Uterus (tissue), 2 donors: Measurements from ENCODE around the gene MIDN.

Experiments
- POLR2A ChIP-seq, 2 donors: fragments of 450-650 bp; IDR thresholded peaks; one replicate each; pipeline ENCODE4 v1.6.1; 2016; ENCODE audit warnings: antibody characterized with exemption in 2 of 2, mild to moderate bottlenecking in 1 of 2, moderate library complexity in 1 of 2
- TF ChIP-seq, protein P1 (sequence below), 4 experiments: fragments of 200-600 bp in 2 of 4; fragments of 450-650 bp in 2 of 4; sonication (generic) in 2 of 4; IDR thresholded peaks; one replicate each; pipeline ENCODE4 v1.5.1; 2016 to 2019; ENCODE audit warnings: antibody characterized with exemption in 4 of 4, mild to moderate bottlenecking in 2 of 4, moderate library complexity in 1 of 4

DNA sequence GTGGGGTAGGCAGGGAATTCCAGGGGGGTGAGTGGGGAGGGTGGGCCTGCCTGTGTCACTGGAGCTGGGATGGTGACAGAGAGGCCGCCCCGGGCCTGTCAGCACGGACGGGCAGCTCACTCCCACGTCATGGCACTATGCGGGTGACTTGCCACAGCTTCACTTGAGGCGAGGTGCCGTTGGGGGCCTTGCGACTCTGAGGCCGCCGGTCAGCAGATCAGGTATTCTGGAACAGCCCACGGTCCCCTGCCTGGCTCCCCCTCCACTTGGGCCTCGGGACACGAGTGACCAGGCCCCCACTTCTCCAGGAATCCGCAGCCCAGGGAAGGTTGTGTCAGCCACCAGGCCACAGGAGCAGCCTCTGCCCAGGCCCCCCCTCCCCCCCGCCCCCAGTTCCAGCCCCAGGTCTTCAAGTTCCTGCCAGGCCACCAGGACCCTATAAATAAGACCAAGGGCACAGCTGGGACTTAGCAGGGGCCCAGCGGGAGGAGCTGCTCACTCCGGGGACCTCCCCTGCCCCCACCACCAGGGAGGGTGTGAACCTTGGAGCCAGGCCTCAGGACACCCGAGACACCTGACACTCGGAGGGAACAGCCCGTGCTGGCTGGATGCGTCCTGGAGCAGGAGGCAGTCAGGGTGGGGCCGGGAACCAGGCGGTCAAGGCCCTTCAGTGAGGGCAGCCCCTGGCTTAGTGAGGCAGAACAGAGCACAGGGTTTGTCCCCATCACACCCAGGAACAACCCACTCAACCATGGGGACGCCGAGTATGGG, 2.7 kb upstream of the MIDN start:
- TF ChIP-seq, protein P1, sequence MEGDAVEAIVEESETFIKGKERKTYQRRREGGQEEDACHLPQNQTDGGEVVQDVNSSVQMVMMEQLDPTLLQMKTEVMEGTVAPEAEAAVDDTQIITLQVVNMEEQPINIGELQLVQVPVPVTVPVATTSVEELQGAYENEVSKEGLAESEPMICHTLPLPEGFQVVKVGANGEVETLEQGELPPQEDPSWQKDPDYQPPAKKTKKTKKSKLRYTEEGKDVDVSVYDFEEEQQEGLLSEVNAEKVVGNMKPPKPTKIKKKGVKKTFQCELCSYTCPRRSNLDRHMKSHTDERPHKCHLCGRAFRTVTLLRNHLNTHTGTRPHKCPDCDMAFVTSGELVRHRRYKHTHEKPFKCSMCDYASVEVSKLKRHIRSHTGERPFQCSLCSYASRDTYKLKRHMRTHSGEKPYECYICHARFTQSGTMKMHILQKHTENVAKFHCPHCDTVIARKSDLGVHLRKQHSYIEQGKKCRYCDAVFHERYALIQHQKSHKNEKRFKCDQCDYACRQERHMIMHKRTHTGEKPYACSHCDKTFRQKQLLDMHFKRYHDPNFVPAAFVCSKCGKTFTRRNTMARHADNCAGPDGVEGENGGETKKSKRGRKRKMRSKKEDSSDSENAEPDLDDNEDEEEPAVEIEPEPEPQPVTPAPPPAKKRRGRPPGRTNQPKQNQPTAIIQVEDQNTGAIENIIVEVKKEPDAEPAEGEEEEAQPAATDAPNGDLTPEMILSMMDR (IDR thresholded peaks at IDR 0.05), result no peak
- no peak for TF ChIP-seq POLR2A (IDR thresholded peaks at IDR 0.05)
